Mesothelial cell of epicardium (in vitro differentiated cells): ENCODE measurements around the gene GPRASP2. TPM values are rescaled to one million over a fixed set of nuclear protein-coding genes. Genes with fewer than 3 reads are reported as not detected.
"Not testable (repeated sequence)": the region's sequence is repeated elsewhere in the genome, so short reads cannot be mapped to it uniquely, and the experiment has no call there.

Experiments used
- DNase-seq, 2 experiments: peaks; one replicate each; pipeline ENCODE4 v3.0.0; 2021; ENCODE audit warnings: low spot score in 2 of 2; ENCODE audit not compliant: unreplicated experiment in 2 of 2
- H3K27ac Mint-ChIP-seq: 2 replicates; pipeline ENCODE4 v1.8.0; 2021; ENCODE audit warnings: mixed read lengths
- H3K27me3 Mint-ChIP-seq: 2 replicates; pipeline ENCODE4 v1.8.0; 2021; ENCODE audit warnings: low read depth, mixed read lengths
- H3K36me3 Mint-ChIP-seq: 2 replicates; pipeline ENCODE4 v1.8.0; 2021; ENCODE audit warnings: mixed read lengths
- H3K4me1 Mint-ChIP-seq: 2 replicates; pipeline ENCODE4 v1.8.0; 2021; ENCODE audit warnings: mixed read lengths
- H3K4me3 Mint-ChIP-seq: 2 replicates; pipeline ENCODE4 v1.8.0; 2021; ENCODE audit warnings: mild to moderate bottlenecking, moderate library complexity, mixed read lengths
- H3K9me3 Mint-ChIP-seq: 2 replicates; pipeline ENCODE4 v1.8.0; 2021; ENCODE audit warnings: mixed read lengths
- CTCF ChIP-seq: fragments of 200-600 bp; sonication (generic); IDR thresholded peaks from one replicate; pipeline ENCODE4 v1.5.0; 2021; ENCODE audit warnings: antibody characterized with exemption; ENCODE audit not compliant: unreplicated experiment
- total RNA-seq: library from RNA; stranded (reverse); gene quantifications from 3 replicates; pipeline ENCODE4 v1.2.1, GENCODE V29; 2021

The GPRASP2 gene
- total RNA-seq: 22.5 to 25.7 TPM (median 23.5 TPM) in 3 replicates

- peak within 1 kb of the TSS; percentile 77 for H3K27ac Mint-ChIP-seq
- DNase-seq: peak in 1 of 2 experiments; percentile 55
- peaks cover 1% of the 10 kb centered on the region for H3K36me3 Mint-ChIP-seq
- peaks cover 6% of the 10 kb centered on the region for H3K4me1 Mint-ChIP-seq
- no peaks in the 10 kb centered on the region for H3K27me3 Mint-ChIP-seq
- H3K4me3 Mint-ChIP-seq: peak within 1 kb of the TSS; percentile 89
- TF ChIP-seq CTCF: no peak
- H3K9me3 Mint-ChIP-seq: peaks cover 21% of the 10 kb centered on the region
These were observed at the start of gene GPRASP2 for GRCh38 chrX:102712216-102712966. GPRASP2 (plus strand) TSS chrX:102712448; CDS start chrX:102714870, 2,422 bp downstream.

GRCh38 chrX:102663820-102664219 is 48.4 kb upstream of the GPRASP2 start:
- H3K4me3 Mint-ChIP-seq, H3K27me3 Mint-ChIP-seq, H3K4me1 Mint-ChIP-seq, H3K27ac Mint-ChIP-seq, DNase-seq: not testable (repeated sequence)
- Mint-ChIP-seq H3K9me3 (peaks cover 58% of the 10 kb centered on the region), H3K36me3 (peaks cover 41% of the 10 kb centered on the region)

- DNase-seq, H3K4me1 Mint-ChIP-seq, H3K27ac Mint-ChIP-seq, H3K27me3 Mint-ChIP-seq, H3K4me3 Mint-ChIP-seq: not testable (repeated sequence)
- Mint-ChIP-seq H3K36me3 (peaks cover 45% of the 10 kb centered on the region), H3K9me3 (peaks cover 67% of the 10 kb centered on the region)
These were observed 45.2 kb upstream of the GPRASP2 start for GRCh38 chrX:102667034-102667433.

- Mint-ChIP-seq H3K36me3 (peaks cover 32% of the 10 kb centered on the region), H3K9me3 (peaks cover 61% of the 10 kb centered on the region), H3K4me1 (no peaks in the 10 kb centered on the region), H3K27ac (no peak overlapping the region), H3K4me3 (no peak overlapping the region), H3K27me3 (no peaks in the 10 kb centered on the region)
- no peak for TF ChIP-seq CTCF
- no peak for DNase-seq
These were observed 42.7 kb upstream of the GPRASP2 start for GRCh38 chrX:102669526-102669925.

- H3K4me1 Mint-ChIP-seq: no peaks in the 10 kb centered on the region
- peaks cover 10% of the 10 kb centered on the region for H3K36me3 Mint-ChIP-seq
- TF ChIP-seq CTCF: no peak
- H3K27ac Mint-ChIP-seq: peak overlapping the region; percentile 86
- no peak overlapping the region for H3K4me3 Mint-ChIP-seq
- H3K27me3 Mint-ChIP-seq: no peaks in the 10 kb centered on the region
- peaks cover 44% of the 10 kb centered on the region for H3K9me3 Mint-ChIP-seq
- no peak for DNase-seq
These were observed 39.4 kb upstream of the GPRASP2 start for GRCh38 chrX:102672856-102673255.

- Mint-ChIP-seq H3K36me3 (peaks cover 16% of the 10 kb centered on the region), H3K9me3 (peaks cover 65% of the 10 kb centered on the region)
- H3K4me3 Mint-ChIP-seq, H3K4me1 Mint-ChIP-seq, DNase-seq, H3K27me3 Mint-ChIP-seq, H3K27ac Mint-ChIP-seq: not testable (repeated sequence)
These were observed 34.8 kb upstream of the GPRASP2 start for GRCh38 chrX:102677479-102677878.

GRCh38 chrX:102684772-102685520 is 27.3 kb upstream of the GPRASP2 start:
- TF ChIP-seq CTCF: no peak
- H3K4me1 Mint-ChIP-seq: no peaks in the 10 kb centered on the region
- H3K36me3 Mint-ChIP-seq: peaks cover 41% of the 10 kb centered on the region
- H3K9me3 Mint-ChIP-seq: peaks cover 69% of the 10 kb centered on the region
- no peak overlapping the region for H3K27ac Mint-ChIP-seq
- H3K27me3 Mint-ChIP-seq: no peaks in the 10 kb centered on the region
- H3K4me3 Mint-ChIP-seq: no peak overlapping the region
- DNase-seq: no peak
